HepG2 (cell line): ENCODE data around the gene COL26A1.

ENCODE experiments used
- NBN ChIP-seq: fragments of 450-650 bp; conservative IDR thresholded peaks from 2 replicates; pipeline ENCODE4 v1.6.1; 2017
- POLR2A ChIP-seq, 2 experiments: IDR thresholded peaks; 2 replicates each; pipeline ENCODE4 v1.6.1; 2011; ENCODE audit warnings: low read depth in 2 of 2, low read length in 2 of 2, mild to moderate bottlenecking in 1 of 2, moderate library complexity in 1 of 2; ENCODE audit not compliant: insufficient read depth in 1 of 2
- SRSF9 ChIP-seq: fragments of 200-400 bp; formaldehyde crosslinking; IDR thresholded peaks from 2 replicates; pipeline ENCODE4 v1.6.1; 2018; ENCODE audit warnings: borderline replicate concordance, mild to moderate bottlenecking, low read depth, low read length; ENCODE audit not compliant: insufficient read depth, poor library complexity, severe bottlenecking
- TF ChIP-seq, protein P1 (sequence below): sonication (generic); formaldehyde crosslinking; IDR thresholded peaks from 2 replicates; pipeline ENCODE4 v1.5.0; 2020; ENCODE audit warnings: mild to moderate bottlenecking, missing genetic modification reagents, moderate library complexity

GRCh38 chr7:101563943-101564777, 201.5 kb downstream of the COL26A1 start:
- TF ChIP-seq NBN (no peak), SRSF9 (no peak), POLR2A (IDR thresholded peaks at IDR 0.05; ENCODE audit: insufficient read depth in 1 of 2, low read depth in 2 of 2, low read length in 2 of 2) (no peak)
- TF ChIP-seq, protein P1, sequence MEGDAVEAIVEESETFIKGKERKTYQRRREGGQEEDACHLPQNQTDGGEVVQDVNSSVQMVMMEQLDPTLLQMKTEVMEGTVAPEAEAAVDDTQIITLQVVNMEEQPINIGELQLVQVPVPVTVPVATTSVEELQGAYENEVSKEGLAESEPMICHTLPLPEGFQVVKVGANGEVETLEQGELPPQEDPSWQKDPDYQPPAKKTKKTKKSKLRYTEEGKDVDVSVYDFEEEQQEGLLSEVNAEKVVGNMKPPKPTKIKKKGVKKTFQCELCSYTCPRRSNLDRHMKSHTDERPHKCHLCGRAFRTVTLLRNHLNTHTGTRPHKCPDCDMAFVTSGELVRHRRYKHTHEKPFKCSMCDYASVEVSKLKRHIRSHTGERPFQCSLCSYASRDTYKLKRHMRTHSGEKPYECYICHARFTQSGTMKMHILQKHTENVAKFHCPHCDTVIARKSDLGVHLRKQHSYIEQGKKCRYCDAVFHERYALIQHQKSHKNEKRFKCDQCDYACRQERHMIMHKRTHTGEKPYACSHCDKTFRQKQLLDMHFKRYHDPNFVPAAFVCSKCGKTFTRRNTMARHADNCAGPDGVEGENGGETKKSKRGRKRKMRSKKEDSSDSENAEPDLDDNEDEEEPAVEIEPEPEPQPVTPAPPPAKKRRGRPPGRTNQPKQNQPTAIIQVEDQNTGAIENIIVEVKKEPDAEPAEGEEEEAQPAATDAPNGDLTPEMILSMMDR (CRISPR knock-in tag) = no peak
